ENCODE results near the gene AUTS2.

DNA sequence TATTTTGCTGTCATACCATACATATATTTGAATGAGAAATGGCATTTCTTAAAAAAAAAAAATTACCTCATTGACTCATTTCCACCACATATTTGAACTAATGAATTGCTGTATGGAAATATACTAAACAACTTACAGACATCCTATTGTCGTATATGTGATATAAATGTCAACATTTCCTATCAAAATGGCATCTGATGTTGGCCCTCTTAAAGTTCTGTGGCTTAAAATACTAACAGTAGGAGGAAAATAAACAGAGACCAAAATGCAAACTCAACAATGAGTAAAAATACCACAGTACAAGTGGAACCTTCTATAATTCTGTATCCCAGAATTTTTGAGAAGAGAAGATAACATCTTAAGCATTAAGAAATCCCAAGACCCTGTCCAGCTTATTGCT, 1128.0 kb downstream of the AUTS2 start:
- TF ChIP-seq SUZ12 (IDR thresholded peaks at IDR 0.05; ENCODE audit: extremely low read depth, insufficient read depth, insufficient read length): no peak
- TF ChIP-seq ZNF274 (IDR thresholded peaks at IDR 0.05; ENCODE audit: low read depth, low read length): no peak
- no peak for TF ChIP-seq YY1 (IDR thresholded peaks at IDR 0.05; ENCODE audit: insufficient read depth, insufficient read length)
